ENCODE results near the gene ECEL1.

The ECEL1 gene

GRCh38 chr2:232497348-232497747 is 9.7 kb upstream of the ECEL1 start:
- no peak for DNase-seq

- no peak for DNase-seq
Observed at GRCh38 chr2:232496501-232497270, 9.1 kb upstream of the ECEL1 start.

- DNase-seq, result no peak
Observed at GRCh38 chr2:232495292-232495691, 7.7 kb upstream of the ECEL1 start.

- no peak for DNase-seq
Observed at GRCh38 chr2:232494542-232494941, 6.9 kb upstream of the ECEL1 start.

GRCh38 chr2:232493701-232494474 is 6.3 kb upstream of the ECEL1 start:
- no peak for DNase-seq

GRCh38 chr2:232492963-232493700 is 5.5 kb upstream of the ECEL1 start:
- no peak for DNase-seq

GRCh38 chr2:232492236-232492848 is 4.7 kb upstream of the ECEL1 start:
- no peak for DNase-seq

GRCh38 chr2:232491139-232491780 is 3.6 kb upstream of the ECEL1 start:
- DNase-seq, result no peak

GRCh38 chr2:232490221-232491138 is 2.8 kb upstream of the ECEL1 start:
- no peak for DNase-seq

GRCh38 chr2:232489516-232490220 is 2.0 kb upstream of the ECEL1 start:
- no peak for DNase-seq

- DNase-seq, result no peak
Observed at GRCh38 chr2:232488721-232489300, 1.2 kb upstream of the ECEL1 start.

GRCh38 chr2:232488097-232488711 is 570 bp upstream of the ECEL1 start:
- DNase-seq, result no peak

GRCh38 chr2:232486558-232487384 is 863 bp downstream of the ECEL1 start:
- DNase-seq, result no peak

GRCh38 chr2:232485757-232486557 is 1.7 kb downstream of the ECEL1 start:
- no peak for DNase-seq

- no peak for DNase-seq
Observed at GRCh38 chr2:232485348-232485756, 2.3 kb downstream of the ECEL1 start.

GRCh38 chr2:232484628-232485347 is 2.8 kb downstream of the ECEL1 start:
- DNase-seq, result no peak

- DNase-seq, result no peak
Observed at GRCh38 chr2:232483923-232484627, 3.6 kb downstream of the ECEL1 start.
